H1 (cell line): ENCODE measurements around the gene TRIM21. TPM values are rescaled to one million over a fixed set of nuclear protein-coding genes. Genes with fewer than 3 reads are reported as not detected.

Source experiments
- ATF3 ChIP-seq: IDR thresholded peaks from 2 replicates; pipeline ENCODE4 v1.6.1; 2011; ENCODE audit warnings: low read depth, mild to moderate bottlenecking, low read length; ENCODE audit not compliant: insufficient read depth
- SIX5 ChIP-seq: IDR thresholded peaks from 2 replicates; pipeline ENCODE4 v1.6.1; 2011; ENCODE audit warnings: mild to moderate bottlenecking, low read depth, low read length
- polyA plus RNA-seq, 7 experiments: library from polyadenylated mRNA; depleted of rRNA in 3 of 7; stranded (reverse) in 5 of 7; unstranded in 2 of 7; fragments of >200 nt in 5 of 7; fragments of 200-250 nt in 2 of 7; gene quantifications; 1 replicate in 5 of 7; 2 replicates in 1 of 7; 4 replicates in 1 of 7; pipeline versions ENCODE4 v1.2.1 to v1.2.3, GENCODE V29; 2011 to 2013; ENCODE audit warnings: missing spikeins in 2 of 7, mixed read lengths in 2 of 7
- total RNA-seq: library from RNA; stranded (reverse); fragmentation: NEBNext Ultra II Directional; extraction: Animal tissue kit (Norgen Biotek cat#: 25700); gene quantifications from 2 replicates; pipeline ENCODE4 v1.2.1, GENCODE V29; 2021

TRIM21 gene
- total and polyA plus RNA-seq, 2 of the 8 experiments (the other 6 are each of a cell fraction or from before 2014, with no cell fraction given): 15.6 to 16.7 TPM

DNA sequence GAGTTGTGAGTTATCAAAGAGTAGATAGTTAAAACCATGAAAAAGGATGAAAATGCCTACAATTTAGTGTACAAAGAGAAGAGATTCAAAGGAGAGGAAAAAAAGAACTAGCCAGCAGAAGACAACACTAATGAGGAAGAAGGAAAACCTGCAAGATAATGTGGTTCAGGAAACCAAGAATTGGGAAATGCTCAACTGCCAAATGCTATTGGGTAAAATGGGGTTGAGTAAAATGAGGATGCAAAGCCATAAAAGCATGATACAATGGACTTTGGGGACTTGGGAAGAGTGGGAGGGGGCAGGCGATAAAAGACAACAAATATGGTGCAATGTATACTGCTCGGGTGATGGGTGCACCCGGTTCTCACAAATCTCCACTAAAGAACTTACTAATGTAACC is 48.0 kb upstream of the TRIM21 start (continued):
- no peak for TF ChIP-seq ATF3
- TF ChIP-seq SIX5: no peak
